Vagina (tissue), 2 donors: ENCODE results near the gene LIMS1.

Experiments used
- CTCF ChIP-seq, 3 experiments: fragments of 450-650 bp in 2 of 3; fragments of 200-600 bp in 1 of 3; sonication (generic) in 1 of 3; IDR thresholded peaks; one replicate each; pipeline ENCODE4 v1.5.1; 2017 to 2019; ENCODE audit warnings: antibody characterized with exemption in 3 of 3, mild to moderate bottlenecking in 2 of 3, moderate library complexity in 2 of 3
- POLR2AphosphoS5 ChIP-seq, 2 donors: sonication (generic); formaldehyde crosslinking; IDR thresholded peaks; one replicate each; pipeline ENCODE4 v1.9.0; 2017; ENCODE audit warnings: antibody characterized with exemption in 2 of 2, mild to moderate bottlenecking in 2 of 2, low read depth in 1 of 2; ENCODE audit not compliant: insufficient read depth in 1 of 2

- TF ChIP-seq CTCF (IDR thresholded peaks at IDR 0.05) (no peak), POLR2AphosphoS5 (IDR thresholded peaks at IDR 0.05; ENCODE audit: insufficient read depth in 1 of 2, low read depth in 1 of 2) (no peak)
These were observed 42.4 kb upstream of the LIMS1 start for GRCh38 chr2:108491848-108492247.
